HG02840 (cell line): ENCODE results near the gene NAE1.

Experiments
- ATAC-seq: cut with Tn5 transposase; IDR thresholded peaks from one replicate; pipeline ENCODE4 v1.9.1; 2021; ENCODE audit warnings: mild to moderate bottlenecking, moderate library complexity, moderate number of reproducible peaks; ENCODE audit not compliant: unreplicated experiment, low FRiP score

Gene NAE1

DNA sequence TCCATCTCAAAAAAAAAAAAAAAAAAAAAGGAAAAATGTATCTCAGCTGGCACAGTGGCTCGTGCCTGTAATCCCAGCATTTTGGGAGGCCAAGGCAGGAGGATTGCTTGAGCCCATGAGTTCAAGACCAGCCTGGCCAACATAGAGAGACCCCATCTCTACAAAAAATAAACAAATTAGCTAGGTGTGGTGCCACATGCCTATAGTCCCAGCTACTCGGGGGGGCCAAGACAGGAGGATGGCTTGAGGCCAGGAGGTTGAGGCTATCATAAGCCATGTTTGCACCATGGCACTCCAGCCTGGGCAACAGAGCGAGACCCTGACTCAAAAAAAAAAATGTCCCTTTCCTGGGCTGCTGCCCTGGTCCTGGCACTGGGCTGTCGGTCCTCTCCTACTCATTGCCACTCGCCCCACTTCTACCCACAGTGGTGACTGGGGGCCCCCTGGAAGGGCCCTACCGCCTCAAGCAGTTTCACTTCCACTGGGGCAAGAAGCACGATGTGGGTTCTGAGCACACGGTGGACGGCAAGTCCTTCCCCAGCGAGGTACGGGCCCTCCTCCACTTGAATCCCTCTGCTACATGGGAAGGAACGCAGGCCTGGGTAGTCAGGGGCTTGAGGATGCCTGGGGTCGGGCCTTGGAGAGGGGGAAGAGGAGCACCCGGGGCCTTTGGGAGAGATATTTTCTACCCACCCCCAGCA, 19.5 kb upstream of the NAE1 start:
- no peak for ATAC-seq

DNA sequence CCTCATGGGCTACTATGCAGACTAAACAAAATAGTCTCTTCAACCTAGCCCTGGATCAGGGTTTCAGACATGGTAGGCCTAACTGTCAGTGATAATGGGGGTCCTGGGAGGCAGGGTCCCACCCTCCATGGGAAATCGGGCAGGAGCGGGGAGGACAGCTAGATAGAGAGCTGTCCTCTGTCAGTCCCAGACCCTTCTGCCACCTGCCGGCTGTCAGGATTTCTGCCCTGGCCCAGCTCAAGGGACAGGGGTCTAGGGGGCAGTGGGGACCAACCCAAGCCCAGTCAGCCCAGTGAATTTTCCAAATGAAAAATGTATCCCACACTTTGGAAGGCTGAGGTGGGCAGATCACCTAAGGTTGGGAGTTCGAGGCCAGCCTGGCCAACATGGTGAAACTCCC, 18.8 kb upstream of the NAE1 start:
- ATAC-seq = no peak

DNA sequence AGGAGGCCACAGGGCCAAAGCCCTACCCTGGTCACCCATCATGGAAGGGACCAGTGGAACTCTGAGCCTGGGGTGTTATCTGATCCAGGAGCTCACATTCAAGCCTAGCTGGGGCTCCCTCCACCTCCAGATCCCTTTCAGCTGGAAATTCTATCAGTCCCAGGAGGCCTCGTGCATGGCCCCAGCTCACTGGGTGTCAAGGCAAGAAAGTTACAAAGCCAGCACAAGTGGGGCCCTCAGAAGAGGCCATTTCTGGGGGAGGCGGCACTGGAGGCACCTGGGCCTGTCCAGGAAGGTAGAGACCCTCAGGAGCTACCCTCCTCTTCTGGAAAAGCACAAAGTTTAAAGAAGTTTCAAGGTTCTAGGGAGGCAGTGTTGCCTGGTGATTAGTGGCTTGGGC, 18.2 kb upstream of the NAE1 start:
- no peak for ATAC-seq

DNA sequence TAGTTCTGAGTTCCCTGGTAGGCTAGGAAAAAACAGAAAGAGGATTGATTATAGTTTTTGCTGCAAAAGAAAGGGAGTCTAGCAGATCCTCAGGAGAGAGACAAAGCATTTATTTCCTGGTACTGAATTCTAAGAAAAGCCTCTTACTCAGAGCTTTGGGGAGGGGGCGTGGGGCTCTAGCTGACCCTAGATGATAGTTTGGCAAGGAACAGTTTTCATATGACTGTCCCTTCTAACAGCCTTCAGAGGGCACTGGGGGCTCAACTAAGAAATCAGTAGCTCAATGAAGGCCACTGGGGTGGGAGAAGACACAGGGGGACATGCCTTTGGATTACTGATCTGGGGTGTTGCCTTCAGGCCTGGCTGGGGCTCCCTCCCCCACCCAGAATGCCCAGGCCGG, 17.4 kb upstream of the NAE1 start:
- ATAC-seq = no peak

DNA sequence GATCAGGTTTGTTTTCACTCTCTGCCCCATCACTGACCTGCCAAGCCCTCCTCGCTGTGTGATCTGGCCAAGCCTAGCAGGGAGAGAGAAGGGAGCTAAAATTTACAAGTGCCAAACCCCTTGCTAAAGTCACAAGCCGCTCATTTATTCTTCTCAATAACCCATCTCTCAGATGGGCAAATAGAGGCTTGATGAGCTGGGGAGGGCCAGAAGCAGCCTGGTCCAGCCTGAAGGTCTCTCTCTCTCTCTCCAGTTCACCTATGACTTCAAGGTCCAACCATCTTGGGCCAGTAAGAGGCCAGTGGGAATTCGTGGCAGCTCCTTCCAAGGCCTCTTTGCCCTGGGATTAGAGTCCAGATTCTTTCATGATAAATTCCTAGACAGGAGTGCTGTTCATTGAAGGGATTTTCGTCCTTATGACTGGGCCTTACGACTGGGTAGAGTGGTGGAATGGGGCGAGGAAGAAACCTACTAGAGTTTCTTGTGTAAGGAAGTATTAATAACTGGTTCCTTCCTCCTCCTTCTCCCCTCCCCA, 16.8 kb upstream of the NAE1 start:
- no peak for ATAC-seq

DNA sequence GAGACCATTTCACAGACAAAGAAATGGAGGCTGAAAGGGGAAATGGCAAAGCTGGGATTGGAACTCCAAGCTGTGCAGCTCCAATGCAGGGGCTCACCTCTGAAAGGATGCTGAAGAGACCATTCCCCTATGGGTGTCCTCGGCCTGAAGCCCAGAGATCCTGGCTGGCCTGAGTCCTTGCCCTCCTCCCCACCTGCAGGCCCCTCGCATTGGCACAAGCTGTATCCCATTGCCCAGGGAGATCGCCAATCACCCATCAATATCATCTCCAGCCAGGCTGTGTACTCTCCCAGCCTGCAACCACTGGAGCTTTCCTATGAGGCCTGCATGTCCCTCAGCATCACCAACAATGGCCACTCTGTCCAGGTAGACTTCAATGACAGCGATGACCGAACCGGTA, 16.1 kb upstream of the NAE1 start:
- ATAC-seq = no peak

DNA sequence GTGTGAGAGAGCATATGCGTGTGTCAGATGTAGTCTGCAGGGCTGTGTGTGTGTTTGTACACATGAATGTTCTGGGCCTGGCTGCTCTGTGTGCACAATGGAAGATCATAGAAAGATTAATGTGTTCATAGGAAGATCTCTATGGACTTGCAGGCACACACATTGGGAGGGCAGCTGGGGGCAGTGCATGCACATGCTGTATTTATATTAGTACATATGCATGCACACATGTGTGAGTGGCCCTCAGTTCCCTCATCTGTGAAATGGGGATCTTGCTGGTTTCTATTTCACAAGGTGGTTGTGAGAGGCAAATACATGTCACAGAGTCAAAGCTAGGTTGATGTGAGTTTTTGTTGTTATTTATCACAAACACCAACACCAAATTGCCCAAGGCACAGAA, 15.5 kb upstream of the NAE1 start:
- ATAC-seq = no peak

DNA sequence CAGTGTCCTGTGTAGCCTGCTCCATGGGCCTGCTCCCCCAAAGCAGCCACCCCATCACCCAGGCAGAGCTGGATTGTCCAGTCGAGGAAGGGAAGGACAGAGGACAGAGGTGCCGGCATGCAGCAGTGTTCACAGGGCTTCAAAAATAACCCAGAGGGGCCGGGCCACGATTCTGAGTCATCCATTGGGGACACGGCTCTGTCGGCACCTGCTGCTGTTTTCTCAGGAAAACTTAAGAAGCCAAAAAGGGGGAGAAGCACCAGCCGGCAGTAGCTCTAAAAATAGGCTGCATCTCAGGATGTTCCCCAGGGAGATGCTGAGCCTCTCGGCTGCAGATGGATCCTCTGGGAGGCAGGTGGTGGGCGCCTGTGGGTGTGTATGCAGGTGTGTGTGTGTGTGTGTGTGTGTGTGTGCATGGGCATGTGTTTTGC, 15.0 kb upstream of the NAE1 start:
- no peak for ATAC-seq

DNA sequence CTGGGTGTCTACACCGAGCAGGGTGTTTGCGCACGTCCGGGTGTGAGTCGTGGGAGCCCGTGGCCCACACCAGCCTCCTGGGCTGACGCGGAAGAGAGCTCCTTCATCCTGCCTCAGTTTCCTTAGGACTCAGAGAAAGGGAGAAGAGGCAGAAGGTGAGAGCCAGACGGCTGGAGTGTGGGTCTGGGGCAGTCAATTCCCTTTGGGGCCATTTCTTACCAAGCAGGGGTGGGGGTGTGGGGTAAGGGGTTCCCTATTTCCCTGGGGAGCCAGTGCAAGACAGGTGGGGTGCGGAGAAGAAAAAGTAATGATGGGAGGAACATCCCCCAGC, 14.3 kb upstream of the NAE1 start:
- no peak for ATAC-seq

DNA sequence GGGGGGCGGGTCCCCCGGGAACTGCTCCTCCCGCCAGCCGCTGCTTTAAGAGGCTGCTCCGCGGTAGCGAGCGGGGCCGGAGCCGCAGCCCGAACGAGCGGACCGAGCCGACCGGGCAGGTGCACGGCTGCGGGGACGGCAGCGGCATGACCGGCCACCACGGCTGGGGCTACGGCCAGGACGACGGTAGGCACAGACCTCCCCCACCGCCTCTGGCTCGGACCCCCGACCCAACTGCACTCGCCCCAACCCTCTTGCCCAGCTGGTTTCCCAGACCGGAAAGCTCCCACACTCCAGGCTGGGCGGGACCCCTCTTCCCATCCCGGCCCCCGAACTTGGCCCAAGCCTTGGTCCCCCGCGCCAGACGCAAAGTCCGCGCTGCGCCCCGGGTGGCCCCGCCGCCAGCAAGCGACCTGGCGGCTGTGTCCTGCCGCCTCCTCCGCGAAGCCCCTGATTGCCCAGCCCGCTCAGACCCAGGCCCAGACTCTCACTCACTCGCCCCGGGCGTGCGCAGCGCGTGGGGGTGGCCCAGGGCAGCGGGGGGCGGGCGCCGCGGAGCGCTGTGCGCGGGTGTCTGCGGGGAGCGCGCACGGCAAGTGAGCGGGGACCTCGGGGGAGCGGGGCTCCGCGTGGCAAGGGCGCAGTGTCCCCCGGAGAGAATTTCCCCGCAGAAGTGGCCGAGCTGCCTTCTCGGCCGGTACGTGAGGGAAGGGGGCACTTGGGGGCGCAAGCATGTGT, 13.7 kb upstream of the NAE1 start, which contains the start of gene CA7:
TSS of gene CA7 (plus strand) at position 73 of the 738 bp plus-strand sequence. CDS start at position 147, 74 bp downstream.
- no peak for ATAC-seq

DNA sequence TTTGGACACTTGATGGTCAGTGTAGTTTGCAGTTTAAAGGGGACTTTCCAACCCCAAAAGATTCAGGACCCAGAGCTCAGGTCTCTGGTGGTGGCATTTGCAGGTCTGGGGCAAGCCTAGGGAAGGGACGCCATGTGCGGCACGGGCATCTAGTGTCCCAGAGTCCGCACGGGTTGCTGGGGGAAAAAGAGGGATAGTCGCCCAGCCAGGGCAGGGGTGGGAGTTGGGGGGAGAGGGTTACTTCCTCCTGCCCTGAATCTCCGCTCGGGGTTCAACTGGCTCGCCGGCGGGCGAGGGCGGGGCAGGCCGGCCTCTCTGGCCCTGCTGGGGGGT, 13.2 kb upstream of the NAE1 start:
- no peak for ATAC-seq

DNA sequence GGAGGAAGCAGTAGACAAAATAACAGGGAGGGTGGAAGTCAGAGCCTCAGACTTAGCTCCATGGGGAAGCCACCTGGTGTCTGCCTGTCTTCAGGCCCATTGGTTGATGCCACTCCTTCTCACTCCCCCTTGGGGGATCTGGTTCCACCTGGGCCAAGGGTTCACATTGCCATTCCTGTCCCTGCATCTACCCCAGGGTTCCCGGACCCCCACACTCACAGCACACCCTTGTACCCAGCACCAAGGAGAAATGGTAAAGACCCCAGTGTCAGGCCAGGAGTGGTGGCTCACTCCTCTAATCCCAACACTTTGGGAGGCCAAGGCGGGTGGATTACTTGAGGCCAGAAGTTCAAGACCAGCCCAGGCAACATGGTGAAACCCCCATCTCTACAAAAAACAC, 12.4 kb upstream of the NAE1 start:
- ATAC-seq = no peak

DNA sequence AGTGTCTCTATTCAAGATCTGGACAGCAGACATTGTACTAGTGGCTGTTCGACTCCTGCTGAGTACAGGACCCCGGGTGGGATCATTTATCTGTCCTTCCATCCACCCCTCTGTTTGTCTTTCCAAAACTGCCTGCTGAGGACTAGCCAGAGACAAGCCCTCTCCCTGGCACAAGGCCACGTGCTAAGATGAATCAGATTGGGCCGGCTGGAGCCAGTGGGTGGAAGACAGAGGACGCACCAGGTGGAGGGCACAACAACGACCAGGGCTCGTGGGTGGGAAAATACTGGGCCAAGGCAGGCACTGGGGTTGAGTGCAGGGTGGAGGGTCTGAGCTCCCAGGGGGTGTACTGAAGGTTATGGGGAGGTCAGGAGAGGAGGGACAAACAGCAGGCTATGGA, 12.0 kb upstream of the NAE1 start:
- no peak for ATAC-seq

DNA sequence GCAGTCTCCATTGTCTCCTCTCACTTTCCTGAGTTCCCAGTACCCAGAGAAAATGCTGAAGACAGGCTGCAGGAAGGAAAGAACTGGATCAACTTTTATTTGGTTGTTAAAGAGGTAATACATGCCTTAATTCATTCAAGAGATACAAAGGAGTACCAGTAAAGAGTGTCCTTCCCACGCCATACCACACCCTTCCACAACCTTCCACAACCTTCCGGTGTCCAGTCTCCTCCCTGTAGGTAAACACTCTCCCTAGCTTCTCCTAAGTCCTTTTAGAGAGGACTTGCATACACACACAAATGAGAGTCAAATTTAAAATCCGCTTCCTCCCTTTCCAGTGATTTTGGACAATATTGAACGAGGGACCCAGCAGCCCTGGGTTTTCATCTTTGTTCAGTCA, 10.6 kb upstream of the NAE1 start:
- no peak for ATAC-seq

DNA sequence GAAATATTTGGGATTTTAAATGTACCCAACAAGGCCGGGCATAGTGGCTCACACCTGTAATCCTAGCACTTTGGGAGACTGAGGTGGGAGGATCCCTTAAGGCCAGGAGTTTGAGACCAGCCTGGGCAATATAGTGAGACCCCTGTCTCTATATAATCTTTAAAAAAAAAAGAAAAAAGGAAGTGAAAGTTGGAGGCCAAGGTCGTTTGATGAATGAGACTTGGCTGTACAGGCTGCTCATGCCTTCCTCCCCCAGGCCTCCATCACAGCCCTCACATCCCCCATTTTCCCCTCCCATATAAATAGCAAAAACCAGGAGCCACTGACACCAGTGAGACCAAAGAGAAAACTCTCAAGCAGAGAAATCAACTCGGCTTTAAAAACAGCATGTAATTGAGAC, 10.1 kb upstream of the NAE1 start:
- no peak for ATAC-seq

DNA sequence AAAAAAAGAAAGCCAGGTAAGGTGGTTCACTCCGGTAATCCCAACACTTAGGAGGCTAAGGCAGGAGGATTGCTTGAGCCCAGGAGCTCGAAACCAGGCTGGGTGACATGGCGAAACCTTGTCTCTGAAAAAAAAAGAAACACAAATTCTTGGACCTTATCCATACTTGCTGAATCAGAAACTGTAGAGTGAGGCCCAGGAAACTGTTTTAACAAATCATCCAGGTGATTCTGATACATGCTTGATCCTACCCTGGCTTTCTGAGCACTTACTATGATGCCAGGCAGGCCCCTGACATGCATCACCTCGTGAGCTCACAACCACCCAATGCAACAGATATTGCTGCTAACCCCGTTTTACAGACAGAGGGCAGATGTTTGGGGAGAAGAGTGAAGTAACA, 4.0 kb upstream of the NAE1 start:
- ATAC-seq = no peak

DNA sequence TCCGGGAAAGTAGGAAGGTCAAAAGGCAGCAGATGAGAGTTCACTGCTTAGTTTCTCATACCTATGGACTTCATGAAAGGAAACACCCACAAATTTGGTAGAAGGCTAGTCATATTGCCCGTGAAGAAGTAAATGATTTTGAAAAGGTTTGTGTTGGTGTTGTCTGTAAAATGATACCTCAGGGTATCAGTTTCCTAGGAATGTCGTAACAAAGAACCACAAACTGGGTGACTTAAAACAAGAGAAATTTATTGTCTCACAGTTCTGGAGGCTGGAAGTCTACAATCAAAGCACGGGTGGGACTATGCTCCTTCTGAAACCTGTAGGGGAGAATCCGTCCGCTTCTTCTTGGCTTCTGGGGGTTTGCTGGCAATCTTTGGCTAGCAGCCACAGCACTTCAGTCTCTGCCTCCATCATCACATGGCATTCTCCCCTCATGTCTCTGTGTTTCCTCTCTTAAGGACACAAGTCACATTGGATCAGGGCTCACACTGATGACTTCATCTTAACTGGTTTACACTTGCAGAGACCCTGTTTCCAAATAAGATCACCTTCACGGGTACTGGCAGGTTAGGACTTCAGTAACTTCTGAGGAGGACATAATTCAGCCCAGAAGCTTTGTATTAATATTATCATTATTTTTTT, 2.0 kb upstream of the NAE1 start:
- ATAC-seq = no peak

DNA sequence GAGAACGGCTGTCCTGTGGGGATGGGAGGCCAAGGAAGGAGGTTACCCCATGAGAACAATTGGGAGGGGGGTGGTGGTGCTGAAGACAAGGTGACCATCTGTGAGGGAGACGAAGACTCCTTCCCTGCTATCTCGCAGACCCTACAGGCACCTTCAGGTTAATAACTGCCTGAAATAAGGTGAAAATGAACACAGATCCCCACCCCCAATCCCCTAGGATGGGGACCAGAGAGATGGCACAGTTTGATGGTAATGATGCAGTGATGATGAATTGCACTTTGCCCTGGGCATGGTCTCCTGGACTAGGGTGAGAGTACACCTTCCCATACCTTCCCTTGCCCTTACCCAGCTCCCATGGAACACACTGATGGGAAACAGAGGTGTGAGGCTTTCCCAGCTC, 1.4 kb upstream of the NAE1 start:
- no peak for ATAC-seq

DNA sequence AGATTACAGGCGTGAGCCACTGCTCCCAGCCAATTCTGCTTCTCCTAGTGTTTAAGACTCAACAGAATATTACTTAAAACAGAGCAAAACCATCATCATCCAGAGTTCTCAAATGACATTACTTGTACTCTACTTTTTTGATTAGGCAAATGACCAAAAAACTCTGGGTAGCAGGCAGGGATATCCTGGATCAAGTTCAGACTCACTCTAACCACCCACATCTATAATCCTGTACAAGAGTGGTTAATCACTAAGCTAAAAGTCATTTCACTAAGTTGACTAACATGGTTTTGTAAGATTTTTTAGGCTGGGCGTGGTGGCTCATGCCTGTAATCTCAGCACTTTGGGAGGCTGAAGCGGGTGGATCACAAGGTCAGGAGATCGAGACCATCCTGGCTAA, 6.8 kb downstream of the NAE1 start:
- ATAC-seq = no peak

DNA sequence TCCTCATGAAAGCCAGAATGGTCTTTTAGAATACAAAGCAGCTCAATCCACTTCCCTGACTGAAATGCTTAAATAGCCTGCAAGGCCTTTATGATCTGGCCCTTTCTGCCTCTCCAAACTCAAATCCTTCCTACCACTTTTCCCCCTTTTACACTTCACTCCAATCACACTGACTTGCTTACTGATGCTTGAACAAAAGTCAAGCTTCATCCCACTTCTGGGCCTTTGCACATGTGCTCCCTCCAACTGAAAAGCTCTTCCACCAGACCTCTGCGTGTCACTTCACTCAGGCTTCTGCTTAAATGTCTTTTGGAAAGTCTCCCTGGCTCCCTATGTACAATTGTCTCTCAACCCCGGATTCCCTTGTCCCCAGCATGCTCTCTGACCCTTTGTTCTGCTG, 16.0 kb downstream of the NAE1 start:
- ATAC-seq = no peak

DNA sequence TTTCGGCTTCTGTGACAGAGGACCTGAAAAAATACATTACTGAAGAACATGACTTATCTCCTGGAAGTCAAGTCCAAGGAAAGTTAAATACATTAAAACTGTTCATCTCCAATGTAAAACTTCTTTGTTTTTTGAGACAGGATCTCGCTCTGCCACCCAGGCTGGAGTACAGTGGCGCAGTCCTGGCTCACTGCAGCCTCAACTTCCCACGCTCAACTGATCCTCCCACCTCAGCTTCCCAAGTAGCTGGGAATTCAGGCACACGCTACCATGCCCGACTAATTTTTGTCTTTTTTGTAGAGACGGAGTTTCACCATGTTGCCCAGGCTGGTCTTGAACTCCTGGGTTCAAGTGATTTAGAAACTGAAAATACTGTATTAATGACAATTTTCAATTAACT, 19.7 kb downstream of the NAE1 start:
- no peak for ATAC-seq

DNA sequence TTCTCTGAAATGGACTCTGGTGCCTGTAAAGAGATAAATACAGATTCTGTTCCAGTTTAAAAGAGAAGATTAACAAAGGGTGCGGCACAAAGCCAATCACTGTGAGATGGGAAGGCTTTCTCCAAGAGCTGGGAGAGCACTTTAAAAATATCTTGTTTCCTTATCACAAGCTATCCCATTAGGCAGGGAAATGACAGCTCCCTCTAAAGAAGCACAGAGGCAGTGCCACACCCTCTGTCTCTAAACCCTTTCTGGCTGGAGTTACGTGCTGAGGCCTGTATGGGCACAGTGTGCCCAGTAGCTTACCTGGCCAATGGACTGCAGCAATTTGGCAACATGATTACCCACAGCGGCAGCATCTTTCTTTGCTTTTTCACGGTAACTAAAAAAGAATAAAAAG, 20.4 kb downstream of the NAE1 start:
- ATAC-seq = no peak
